Activated T-cell treated with anti-CD3 and anti-CD28 coated beads, Interleukin-2, amount 50 U/mL, for 48 hours (primary cell): ENCODE measurements around the gene GRK4.
A peak's percentile ranks its signal among the peaks of the same experiment; 100 is the strongest.

ENCODE experiments used
- DNase-seq, 2 experiments: peaks; one replicate each; pipeline ENCODE4 v3.0.0-alpha.2; 2020

GRK4 gene

DNA sequence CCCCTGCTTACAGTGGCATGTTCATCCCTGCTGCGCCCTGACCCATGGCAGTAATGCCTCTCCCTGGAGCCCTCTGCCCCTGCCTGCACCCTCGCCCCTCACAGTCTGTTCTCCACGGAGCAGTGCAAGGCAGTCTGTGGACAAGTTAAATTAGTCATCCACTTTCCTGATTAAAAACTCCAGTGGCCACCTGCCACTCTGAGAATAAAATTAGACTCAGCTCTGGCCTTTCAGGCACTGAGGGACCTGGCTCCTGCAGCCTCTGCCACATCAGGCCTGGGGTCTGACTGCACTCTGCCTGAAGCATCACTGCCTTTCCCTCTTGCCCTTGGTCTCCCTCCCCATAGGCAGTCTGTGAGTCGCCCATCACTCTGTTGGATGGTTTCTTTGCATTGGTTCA, 53.6 kb downstream of the GRK4 start:
- DNase-seq = no peak

DNA sequence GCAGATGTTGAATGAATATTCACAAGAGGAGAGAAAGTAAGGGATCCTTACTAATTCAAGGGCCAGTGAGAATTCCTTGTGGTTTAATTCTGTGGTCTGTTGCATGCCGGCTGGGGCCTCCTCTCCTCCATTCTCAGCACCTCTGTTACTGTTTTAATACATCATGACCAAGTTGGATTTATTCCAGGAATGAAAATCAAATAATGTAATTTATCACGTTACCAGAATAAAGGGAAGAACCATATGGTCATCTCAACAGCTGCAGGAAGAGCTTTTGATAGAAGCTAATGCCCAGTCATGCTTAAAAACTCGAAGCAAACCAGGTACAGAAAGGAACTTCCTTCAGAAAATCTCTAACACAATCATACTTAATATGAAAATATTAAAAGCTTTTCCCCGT, 54.1 kb downstream of the GRK4 start:
- no peak for DNase-seq

DNA sequence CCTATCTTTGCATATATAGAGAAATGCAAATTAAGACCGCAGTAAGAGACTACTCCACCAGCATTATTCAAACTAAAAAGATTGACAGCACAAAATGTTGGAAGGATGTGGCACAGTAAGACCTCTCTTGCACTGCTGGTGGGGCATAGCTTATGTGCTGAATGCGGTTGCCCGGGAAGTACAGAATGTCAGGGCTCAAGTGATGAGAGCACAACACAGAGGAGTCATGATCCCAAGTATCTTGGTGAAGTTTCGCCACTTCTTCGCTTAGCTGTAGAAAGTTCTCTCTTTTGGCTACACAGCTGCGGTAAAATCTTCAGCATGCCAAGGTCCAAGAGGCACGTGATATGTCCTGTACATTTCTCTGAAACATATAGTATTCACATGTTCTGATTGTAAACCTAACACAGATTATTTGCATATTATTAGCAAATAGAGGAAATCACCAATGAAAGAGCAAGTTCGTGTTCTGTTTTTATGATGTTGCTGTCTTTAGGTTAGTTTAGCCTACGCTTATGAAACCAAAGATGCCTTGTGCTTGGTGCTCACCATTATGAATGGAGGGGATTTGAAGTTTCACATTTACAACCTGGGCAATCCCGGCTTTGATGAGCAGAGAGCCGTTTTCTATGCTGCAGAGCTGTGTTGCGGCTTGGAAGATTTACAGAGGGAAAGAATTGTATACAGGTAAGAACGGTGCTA, 55.9 kb downstream of the GRK4 start:
- no peak for DNase-seq

DNA sequence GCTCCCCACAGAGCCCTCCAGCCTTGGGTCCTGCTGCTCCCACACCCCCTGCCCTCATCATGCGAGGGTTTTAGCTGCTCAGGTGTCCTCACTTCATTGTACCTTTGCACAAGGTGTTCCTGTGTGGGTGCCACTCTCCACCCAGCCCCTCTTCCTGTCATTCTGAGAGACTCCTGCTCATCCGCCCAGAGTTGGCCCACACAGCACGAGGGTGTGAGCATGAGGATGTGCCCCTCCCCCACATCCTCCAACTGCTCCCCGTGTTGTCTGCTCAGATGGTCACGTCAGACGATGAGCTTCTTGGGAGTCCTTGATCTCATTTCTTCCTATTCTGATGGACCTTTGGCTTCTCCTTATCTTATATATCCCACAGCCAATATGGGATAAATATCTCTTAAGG, 57.8 kb downstream of the GRK4 start:
- DNase-seq = no peak

DNA sequence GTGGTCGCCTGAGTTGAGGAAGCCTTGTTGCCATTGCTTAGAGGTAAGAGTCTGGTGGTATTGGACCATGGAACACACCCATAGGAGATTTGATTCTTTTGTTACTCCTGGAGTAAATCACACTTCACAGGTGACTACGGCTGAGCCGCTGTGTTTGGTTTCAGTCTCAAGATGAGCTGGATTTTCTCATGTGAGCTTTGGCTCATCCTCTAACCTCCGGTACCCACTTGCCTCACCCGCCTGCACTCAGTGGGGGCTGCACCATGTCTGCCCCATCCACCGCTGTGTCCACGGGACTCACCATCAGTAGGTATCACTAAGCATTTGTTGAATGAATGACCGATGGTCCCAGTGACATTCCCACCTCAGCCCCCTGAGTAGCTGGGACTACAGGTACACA, 58.3 kb downstream of the GRK4 start:
- DNase-seq = peak in 1 of 2 experiments; percentile 34

DNA sequence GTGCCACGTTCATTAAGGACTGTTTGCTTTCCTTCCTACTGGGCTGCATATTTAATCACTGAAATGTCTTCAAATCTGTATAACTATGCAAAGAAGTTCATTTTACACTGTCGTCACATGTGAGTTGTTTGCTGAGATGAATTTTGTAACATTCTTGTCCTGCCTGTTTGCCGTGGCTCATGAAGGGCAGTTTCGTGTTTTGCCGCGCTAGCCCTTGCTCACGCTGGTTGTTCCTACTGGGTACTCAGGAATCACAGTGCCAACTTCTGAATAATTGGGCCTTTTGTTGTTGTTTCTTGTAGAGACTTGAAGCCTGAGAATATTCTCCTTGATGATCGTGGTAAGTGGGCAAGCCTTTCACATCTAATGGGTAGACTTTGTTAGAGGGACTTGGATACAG, 58.7 kb downstream of the GRK4 start:
- DNase-seq = no peak

DNA sequence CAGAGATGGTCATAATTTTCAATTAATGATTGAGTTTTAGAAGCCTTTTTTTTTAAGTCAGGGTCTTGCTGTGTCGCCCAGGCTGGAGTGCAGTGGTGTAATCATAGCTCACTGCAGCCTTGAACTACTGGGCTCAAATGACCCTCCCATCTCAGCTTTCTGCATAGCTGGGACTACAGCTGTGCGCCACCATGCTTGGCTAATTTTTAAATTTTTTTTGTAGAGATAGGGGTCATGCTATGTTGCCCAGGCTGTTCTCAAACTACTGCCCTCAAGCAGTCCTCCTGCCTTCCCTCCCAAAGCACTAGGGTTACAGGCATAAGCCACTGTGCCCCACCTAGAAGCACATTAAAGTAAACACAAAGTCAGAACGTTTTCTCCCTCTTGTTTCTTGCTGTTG, 59.3 kb downstream of the GRK4 start:
- no peak for DNase-seq

DNA sequence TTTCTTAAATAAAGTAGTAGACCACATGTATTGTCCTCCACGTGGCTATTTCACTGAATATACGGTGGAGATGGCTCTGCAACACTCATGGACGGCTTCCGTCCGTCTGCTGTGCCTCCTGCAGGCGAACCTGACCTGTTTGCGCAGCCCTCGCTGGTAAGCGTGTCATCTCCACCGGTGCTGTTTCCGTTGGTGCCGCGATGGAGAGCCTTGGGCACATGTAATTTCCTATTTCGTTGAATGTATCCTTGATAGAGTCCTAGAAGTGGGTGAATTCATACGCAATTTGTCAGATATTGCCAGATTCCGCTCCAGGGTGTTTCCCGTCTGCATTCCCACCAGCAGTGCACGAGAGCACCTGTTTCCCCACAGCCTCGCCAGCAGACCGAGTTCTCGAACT, 62.5 kb downstream of the GRK4 start:
- no peak for DNase-seq

DNA sequence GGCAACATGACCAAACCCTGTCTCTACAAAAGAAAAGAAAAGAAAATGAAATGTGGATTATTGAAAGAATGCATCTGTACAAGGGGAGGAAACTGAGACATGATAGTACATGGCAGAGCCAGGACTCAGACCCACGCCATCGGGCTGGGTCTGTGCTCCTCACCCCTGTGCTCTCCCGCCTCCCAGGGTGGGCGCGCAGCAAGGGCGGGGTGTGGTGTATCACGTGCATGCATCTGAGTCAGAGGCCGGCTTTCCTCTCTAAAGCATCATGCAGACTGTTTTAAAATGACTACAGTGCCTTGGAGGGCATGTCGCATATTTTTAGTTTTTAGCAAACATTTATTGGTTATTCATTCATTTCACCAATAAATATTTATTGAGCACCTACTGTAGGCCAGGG, 63.2 kb downstream of the GRK4 start:
- no peak for DNase-seq

DNA sequence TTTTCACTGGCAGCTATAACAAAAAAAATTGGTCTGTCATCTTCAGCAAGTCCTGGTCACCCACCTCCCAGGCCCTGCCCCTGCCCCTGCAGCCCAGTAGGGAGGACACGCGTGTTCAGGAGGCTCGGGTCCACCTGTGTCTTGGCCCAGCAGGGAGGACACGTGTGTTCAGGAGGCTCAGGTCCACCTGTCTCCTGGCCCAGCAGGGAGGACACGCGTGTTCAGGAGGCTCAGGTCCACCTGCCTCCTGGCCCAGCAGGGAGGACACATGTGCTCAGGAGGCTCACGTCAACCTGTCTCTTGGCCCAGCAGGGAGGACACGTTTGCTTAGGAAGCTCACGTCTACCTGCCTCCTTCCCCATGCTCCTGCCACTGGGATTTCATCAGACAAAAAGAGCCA, 66.1 kb downstream of the GRK4 start:
- no peak for DNase-seq

DNA sequence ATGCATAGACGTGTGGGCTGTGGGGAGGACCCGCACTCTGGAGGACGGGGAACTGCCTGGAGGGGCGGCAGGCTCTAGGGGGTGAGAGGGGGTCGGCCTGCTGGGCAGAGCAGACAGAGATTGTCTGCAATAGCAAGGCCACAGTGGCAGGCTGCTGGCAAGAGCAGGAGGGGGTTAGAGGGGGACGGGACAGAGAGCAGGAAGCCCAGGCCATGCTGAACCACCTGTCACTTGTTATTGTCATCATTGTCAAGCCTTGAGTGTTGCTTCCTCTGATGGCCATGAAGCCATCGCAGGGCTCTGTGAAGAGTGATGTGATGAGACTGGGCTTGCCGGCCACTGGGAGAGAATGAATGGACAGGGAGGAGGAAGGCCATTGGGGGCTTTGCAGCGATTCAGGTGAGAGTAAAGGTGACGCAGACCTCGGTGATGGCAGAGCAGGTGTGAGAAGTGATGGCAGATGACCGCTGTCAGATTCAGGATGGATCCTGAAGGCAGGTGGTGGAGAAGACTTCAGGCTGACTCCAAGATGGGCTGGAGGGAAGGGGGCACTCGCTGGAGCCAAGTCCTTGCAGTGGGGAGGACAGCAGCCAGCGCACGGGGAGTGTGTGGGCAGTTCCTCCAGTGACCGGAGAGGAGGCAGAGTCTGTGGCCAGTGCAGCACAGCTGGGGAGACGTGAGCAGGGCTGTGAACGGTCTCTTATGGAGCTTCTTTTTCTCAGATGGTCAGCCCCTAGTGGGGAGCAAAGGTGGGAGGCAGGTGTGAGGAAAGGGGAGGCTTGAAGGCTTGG, 67.4 kb downstream of the GRK4 start:
- no peak for DNase-seq

DNA sequence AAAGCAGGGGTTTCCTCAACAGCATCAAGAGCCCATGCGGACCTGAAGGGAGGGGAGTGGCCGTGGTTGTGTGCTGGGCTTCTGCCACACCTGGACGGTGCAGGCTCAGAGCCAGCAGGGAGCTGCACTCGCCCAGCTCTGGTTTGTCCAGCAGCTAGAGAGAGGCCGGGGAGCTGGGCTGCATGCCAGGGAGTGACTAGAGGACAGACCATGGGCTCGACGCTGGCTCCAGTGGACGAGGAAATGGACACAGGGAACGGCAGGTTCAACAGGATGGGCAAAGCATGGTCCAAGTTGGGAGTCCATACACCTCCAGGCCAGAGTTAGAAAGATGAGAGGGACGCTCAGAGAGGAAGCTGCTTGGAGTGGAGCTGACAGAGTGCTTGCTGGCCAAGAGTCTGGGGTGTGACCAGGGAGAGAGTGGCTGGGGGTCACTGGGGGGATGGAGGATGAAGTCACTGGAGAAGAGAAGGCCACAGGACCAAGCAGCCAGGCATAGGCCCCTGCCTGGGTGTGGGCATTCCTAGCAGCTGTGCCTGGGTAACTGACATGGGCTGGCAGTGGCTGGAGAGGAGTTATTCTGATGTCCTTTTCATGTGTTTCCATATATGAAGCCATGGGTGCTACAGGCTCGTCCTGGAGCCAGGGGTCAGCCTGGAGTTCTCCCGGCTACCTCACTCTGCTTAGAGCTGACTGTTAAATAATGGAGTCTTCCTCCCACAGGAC, 68.1 kb downstream of the GRK4 start:
- no peak for DNase-seq

DNA sequence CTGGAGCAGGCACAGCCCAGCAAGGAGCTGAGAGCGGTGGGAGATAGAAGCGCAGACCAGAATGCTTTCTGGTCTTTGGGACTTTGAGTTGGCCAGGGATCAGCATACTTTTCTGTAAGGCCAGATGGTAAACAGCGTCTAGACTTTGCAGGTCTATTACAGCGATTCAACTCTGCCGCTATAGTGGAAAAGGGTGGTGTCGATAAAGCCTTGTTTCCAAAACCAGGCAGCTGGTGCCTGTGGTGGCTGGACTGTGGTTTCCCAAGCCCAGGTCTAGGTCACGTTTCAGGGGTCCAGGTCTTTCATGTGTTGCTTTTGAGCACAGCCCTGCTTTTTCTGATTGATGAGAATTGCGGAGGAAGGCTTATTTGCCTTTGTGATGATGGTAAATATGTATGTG, 70.9 kb downstream of the GRK4 start:
- no peak for DNase-seq

DNA sequence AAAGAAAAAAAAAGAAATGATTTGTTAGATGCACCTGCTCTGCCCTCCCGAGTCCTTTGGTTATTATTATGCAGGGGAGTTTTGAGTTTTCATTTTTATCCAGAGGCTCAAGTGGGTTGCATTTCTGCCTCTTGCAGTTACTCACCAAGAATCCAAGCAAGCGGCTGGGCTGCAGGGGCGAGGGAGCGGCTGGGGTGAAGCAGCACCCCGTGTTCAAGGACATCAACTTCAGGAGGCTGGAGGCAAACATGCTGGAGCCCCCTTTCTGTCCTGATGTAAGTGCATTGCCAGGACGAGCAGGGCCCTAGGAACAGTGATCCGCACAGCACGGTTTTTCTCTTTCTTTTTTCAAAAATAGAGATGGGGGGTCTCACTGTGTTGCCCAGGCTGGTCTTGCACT, 71.9 kb downstream of the GRK4 start:
- DNase-seq = no peak

DNA sequence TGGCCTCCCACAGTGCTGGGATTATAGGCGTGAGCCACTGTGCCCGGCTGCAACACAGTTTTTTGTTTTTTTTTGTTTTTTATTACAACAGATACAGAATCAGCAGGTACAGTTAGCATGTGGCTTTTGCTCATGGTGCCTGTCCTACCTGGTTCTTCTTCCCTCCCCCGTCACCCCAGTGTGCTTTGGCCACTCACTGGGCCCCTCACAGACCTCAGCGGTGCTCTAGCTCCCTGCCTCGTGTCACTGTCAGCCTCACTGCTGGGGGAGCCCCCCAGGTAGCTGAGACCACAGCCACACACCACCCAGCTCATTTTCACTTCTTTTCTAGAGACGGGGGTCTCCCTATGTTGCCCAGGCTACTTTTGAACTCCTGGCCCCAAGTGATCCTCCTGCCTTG, 72.3 kb downstream of the GRK4 start:
- DNase-seq = no peak

DNA sequence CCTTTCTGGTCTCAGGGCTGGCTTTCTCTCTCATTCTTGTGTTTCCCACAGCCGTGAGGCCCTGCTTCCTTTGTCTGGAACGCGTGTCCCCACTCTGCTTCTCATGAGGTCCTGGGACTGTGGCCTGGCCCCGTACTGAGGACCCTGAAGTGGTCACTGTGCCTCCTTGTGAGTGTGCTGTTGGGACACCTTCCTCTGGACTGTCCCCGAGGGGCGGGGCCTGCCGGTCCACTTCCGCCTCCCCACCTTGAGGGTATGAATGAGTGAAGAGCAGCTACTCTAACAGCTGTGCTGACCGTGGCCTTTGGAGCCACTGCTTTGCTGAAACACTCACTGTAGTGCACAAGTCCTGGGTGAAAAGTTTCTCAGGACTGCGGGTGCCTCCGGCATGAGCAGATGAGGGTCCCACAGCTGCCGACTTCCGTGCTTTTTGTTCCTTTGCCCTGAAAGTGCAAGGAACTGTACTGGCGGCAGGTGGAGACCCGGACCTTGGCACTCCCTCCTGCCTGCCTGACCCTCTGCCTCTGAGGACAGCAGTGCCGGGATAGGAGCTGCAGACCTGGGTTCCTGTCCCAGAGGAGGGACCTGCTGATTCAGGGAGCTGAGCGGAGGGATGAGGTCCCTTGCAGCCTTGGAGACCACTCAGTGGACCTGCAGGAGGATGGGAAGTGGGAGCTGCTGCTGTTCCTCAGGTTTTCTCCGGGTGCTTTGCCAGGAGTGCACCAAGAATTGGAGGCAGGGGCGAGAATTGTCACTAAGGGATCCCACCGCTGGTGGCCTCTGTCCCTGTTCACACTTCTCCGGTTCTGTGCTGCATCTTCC, 73.0 kb downstream of the GRK4 start:
- DNase-seq = no peak

DNA sequence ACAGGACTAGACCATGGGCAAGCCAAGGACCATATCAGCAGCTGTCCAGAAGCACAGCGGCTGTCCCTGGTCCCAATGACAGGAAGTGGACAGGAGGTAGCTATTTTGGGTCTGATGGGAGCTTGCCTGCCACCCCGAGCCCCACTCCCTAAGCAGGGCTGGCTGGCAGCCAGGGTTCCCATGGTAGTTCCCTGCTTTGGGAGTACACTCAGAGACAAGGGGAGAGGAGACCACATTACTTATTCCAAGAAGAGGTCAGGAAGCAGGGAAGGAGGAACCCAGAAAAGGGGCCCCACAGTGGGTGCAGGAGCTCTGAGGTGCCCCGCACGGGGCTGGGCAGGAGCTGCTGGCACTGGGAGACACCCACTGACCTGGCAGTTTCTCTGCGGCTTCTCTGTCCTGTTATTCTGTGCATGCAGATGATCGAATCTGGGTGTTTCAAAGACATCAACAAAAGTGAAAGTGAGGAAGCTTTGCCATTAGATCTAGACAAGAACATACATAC, 74.6 kb downstream of the GRK4 start:
- peak in 1 of 2 experiments; percentile 39 for DNase-seq

DNA sequence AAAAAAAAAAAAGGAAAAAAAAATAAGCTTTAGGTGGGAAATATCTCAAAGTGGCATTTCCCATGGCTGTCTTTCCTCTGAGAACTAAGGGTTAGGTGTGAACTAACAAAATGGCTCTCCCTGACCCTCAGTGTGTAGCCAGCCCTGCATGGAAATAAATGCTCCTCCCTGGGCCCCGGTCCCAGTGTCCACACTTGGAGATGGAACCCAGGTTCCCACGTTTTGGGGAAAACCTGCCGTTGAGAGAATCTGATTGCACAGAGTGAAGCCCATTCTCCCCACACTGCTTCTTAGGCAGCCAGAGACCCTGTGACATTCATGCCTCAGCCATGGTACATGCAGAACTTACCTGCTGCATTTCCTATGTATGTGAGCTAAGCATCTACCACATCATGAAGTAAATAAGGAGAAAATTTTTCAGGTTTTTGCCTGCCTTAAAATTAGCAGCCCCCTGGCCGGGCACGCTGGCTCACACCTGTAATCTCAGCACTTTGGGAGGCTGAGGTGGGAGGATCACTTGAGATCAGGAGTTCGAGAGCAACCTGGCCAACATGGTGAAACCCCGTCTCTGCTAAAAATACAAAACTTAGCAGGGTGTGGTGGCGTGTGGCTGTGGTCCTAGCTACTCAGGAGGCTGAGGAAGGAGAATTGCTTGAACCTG, 76.5 kb downstream of the GRK4 start:
- no peak for DNase-seq

DNA sequence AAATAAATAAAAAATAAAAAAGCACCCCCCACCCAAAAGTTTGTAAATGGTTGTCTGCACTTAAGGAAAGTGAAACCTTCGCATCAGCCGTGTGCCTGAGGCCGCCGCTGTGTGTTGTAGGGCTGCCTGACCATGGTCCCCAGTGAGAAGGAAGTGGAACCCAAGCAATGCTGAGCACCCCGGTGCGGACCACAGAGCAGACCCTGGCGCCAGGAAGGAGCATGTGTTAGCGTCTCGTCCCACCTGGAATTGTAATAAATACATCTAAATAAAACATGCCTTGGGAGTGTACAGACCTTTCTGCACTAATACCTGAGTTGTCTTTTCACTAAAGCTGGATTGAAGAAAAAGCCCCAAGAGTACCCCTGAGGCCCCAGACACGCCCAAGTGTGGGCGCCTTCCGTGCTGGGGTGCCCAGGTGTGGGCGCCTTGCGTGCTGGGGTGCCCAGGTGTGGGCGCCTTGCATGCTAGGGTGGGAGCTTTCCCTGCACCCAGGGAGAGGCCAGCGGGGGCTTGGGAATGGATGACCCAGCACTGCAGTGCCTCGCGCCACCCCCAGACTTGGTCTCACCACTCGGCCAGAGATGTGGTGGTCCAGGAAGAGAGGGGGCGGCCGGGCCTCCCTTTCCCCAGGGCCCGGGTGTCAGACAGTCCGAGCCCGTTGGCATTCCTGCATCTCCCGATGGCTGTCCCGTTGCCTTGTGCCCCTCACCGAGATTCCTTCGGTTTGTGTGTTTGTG, 77.3 kb downstream of the GRK4 start:
- DNase-seq = no peak

DNA sequence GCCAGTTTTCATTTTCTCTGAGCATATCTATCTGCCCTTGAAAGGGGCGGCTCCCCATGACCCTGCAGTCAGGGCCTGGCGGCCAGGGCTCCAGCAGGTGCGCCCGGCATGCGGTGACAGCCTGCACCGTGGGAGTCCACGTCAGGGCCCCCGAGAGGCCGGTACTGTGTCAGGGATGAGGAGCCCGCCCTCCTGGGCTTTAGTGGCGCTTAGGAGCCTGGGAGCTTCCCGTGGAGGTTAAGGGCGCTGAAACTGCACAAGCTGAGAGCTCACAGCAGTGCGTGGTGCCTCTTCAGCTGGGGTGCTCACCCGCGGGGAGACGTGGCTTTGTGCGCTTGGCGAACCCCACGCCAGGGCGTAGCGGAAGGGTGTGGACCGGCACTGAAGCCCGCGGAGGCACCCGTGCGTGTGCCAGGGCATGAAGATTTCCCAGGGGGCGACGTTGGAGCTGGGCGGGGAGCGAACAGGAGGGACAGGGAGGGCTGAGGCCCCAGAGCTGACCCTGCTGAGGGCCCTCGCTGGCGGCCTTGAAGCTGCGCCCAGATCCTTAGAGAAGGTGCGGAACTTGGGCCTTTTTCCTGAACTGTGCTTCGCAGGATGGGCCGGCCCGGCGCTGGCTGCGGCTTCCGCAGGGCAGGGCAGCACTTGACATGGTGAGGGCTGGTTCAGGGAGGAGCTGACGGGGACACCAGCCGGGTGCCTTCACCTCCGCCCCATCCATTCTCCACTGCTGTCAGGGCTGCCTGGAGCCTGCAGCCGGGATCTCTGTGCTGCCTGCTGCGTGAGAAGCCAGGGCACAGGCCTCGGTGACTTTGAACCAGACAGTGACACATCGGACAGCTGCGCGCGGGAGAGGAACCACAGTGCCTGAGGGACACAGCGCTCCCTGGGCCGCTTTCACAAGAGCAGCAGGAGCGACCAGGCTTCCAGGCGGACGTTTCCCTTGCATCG, 78.1 kb downstream of the GRK4 start:
- DNase-seq = peak; percentile 64 to 69
